ENCODE data around the gene MRAS.

GRCh38 chr3:138384976-138385375 lies 36.6 kb downstream of the MRAS start:
- TF ChIP-seq POLR2A (IDR thresholded peaks at IDR 0.05): no peak
- no peak for TF ChIP-seq CTCF (IDR thresholded peaks at IDR 0.05)
